Hematopoietic multipotent progenitor cell treated with erythropoietin and hydrocortisone succinate and interleukin-3 and kit ligand, for 8 days (in vitro differentiated cells): ENCODE results near the gene KANK4.

Experiments
- DNase-seq: peaks from one replicate; pipeline ENCODE4 v3.0.0-alpha.2; 2015

The KANK4 gene

DNA sequence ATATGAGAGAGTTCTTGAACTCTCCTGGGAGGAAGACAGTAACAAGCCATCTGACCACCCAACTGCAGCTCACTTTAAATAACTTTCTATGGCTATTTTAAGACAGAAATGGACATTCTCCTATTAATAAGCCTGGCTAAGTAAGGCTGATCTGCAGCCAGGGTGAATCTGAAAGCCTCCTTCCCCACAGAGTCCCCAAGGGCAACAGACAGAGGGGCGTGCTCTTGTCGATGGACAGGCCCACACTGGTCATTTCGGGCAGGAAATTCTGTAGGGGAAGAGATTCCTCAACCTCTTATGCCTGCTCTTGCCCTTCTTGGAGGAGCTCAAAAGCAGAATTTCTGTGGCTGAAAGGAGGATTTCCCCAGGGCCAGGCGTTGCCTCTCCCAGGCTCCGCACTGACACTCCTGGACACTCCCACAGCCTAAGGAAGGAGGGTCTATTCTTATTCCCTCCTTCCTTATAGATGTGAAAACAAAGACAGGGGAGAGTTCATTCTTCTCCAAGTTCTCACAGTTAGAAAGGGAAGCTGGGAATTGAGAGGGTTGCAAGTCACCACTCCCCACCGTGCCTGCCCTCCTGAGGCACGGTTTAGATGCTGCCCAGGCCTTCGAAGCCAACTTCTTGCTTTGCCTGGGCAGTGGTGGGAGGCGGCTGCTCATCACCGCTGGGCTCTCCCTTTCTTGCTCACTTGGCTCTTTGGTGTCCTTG is 17.9 kb upstream of the KANK4 start:
- DNase-seq, result no peak

DNA sequence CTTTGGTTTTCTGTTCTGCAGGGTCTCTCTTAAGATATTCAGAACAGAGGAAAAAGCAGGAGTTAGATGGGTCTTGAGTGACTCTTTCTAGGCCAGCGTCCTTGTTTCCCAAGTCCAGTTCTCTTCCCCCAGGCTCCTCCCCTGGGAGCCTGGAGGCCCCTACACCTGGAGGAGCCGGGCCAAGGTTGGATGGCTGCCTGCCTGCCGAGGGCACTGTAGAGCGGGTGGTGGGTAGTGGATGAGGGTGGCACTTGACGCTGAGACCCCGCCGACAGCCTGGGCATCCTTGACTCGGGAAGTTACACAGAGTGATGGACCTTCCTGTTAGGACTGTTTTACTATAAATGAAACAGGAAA is 17.4 kb upstream of the KANK4 start:
- DNase-seq, result no peak

DNA sequence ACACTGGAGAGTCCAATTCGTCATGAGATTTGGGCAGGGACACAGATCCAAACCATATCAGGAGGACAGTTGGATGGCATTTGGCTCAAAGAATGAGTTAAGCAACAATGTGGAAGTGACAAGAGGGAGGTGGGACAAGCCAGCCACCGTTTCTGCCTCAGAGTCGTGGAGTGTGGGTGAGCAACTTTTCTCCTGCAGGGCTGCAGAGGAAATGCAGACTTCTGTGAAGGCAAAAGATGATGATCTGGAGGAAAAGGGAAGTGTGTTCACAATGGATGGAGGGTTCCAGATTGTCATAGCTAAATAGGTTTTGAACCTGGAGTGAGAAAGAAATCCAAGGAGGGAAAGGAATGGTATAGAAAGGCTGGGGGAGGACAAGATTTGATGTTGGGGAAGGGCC is 16.4 kb upstream of the KANK4 start:
- DNase-seq, result no peak

DNA sequence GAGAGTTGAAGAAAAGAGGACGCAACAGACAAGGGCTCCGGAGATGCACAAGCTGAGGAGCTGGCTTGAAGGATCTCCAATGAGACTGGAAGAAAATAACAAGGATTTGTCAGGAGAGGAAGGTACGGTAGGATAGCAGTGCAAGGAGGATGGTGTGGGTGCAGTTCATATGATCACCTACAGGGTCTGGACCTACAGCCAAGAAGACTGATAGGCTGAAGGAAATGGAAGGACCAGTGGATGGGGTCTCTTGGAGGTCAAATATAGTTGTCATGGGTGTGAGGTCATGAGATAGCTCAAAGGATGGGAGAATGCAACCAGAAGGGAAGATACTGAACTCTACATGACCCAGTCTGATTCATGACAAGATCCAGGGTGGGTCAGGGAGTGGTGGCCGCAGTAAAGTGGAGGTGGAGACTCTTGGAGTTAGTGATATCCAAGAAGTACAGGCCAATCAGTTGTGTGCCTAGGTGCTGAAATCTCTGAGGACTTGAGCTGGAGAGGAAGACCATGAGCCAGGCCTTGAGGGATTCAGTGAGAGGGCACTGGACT is 15.3 kb upstream of the KANK4 start:
- DNase-seq, result no peak

DNA sequence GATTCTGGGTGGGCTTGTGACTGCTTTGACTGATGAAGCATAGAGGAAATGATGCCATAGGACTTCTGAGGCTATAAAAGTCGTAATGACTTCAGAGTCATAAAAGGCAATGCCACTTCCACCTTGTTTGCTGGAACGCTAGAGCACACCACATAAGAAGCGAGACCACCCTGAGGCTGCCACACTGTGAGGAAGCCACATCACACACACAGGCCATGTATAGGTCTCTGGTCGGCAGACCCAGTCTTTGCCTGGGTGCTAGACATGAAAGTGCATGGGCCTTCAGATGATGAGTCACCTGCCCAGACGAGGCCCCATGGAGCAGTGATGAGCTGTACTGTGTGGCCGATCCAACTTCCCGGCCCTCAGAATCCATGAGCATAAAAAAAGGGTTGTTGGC is 14.2 kb upstream of the KANK4 start:
- DNase-seq, result no peak

DNA sequence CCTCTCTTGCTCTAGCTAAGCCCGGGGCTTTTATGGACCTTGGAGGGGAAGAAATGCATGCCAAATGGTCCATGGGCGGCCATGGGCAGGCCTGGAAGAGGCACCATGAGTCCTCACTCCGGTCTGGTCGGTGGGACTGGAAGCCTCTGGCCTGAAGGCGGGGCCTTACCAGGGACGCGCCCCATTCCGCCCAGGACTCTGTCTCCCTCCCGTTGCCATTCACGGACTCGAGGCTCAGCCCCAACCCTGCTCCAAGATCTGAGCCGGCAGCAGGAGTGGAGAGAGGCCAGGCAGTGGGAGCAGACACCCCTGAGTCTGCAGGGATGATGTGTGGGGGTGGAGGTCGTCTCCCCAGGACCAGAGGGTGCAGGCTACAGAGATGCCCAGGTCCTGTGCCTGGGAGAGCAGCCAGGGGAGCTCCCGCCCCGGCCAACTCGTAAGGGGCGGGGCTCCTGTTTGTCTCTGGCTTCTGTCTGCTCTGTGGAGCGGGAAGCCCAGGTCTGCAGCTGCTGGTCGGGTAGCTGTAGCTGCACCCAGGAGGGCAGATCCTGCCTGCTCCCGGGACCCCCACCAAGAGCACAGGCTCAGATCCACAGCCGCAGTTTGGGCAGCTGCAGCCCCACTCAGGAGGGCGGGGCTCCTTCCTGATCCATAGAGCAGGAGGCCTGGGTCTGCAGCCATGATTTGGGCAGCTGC is 8.3 kb upstream of the KANK4 start:
- no peak for DNase-seq

DNA sequence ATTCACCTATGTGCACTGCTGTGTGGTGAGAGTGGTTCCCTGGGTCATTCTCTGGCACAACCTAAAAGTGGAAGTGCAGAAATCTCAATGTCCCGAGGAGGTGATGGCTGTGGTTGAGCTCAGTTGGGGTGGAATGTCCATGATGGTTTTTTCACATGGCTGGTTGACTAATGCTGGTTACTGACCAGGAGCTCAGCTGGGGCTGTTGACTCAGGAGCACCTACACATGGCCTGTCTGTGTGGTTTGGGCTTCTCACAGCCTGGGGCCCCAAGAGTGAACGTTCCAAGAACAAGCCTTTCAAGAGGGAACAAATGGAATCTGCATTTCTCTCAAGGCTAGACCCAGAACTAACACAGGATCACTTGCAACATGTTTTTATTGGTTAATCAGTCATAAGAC is 6.4 kb upstream of the KANK4 start:
- DNase-seq, result no peak

DNA sequence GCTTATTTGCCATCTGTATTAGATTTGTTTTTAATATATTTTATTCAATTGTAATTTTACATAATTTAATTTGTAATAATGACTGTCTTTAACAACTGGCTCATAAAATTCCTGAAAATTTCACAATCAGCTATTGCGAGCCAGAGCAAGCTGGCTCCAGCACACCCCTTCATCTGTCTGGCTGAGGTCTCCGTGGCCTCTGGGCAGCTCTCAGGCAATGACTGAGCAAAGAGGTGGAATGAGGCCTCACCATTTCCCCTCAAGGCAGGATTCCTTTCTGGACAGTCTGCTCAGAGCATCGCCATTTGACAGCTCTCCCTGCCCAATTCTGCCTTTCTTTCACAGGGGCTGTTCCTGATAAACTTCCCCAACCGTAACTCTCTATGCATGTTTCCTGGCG is 5.8 kb upstream of the KANK4 start:
- DNase-seq, result no peak

DNA sequence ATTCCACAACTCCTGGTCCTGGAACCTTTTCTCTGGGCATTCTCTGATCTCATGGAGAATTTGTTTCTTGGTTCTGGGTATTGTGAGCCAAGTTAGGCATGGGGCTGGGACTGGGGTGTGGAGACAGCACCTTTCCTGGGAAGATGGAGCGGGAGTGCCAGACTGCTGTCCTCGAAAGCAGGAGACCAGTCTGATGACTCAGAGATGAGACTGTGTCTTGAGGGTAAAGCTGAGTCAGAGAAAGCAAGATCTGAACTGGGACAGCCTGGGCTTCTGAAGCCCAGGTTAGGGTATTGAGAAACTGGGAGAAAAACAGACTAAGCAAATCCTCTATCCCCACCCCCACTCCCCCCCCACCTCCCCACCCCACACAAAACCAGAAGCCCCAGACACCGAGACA is 2.2 kb upstream of the KANK4 start:
- DNase-seq, result no peak

DNA sequence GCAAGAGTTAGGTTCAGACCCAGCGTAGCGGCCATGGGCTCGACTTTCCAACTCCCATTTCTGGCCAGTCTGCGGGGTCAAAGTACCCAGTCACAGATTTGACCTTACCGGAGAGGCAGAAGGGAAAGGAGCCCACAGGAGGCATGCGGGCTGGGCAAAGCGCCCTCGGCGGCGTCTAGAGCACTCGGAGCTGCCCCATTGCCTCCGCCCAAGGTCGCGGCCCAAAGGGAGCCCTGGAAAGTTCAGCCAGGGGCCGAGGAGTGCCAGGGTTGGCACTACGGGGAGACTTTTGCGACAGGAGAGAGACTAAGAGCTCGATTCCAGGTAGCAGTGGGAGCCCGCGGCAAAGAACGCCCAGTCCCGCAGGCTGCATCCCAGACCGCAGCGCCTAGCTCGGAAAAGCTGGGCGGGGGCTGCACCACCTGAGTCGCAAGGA is 896 bp downstream of the KANK4 start:
- DNase-seq, result no peak

DNA sequence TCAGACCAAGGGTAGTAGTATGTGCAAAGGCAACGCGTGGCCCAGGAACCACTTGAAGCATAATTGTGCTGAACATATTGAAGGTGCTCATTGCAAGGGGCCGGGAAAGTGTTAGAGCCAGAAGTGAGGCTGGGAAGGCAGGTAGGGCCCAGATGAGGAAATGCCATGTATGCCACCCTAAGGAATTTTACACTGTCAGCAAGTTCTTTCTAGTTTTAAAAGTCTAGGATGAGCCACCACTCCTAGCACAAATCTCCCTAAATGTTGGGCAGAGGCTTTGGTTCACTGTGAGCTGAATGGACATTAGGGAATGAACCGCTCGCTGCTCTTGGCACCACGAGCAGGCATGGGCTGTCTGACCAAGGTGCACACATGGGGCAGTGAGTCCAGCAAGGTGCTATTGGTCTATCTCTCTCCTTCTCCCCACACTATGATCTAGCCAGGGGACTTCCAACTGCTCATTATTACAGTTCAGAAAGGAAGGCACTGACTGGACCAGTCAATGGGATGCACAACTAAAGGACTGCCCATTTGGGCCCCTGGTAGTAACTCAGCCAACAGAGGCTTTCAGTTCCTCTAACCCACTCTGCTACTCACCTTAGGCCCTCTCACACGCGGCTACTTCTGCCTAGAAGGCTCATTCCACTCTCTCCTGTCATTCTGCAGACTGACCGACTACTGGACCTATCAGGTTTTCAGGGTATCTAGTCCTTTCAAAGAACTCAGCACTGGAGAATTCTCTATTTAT is 2.0 kb downstream of the KANK4 start:
- no peak for DNase-seq

DNA sequence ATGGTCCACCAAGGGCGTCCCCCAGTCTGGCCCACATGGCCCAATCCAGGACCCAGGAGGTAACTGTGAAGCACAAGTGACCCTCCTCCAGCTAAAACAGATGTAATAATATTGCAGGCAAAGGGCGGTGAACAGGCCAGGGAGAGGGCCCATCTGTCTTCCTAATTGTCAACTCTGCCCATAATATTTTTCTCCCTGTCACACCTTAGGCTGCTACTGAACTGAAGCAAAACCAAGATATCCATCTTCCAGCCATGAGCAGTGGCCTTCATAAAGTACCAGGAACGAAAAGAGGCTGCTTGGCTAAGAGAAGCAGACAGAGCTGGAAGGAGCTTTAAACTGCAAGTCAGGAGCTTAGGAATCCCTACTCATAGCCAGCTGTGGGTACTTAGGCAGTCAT is 3.1 kb downstream of the KANK4 start:
- no peak for DNase-seq

DNA sequence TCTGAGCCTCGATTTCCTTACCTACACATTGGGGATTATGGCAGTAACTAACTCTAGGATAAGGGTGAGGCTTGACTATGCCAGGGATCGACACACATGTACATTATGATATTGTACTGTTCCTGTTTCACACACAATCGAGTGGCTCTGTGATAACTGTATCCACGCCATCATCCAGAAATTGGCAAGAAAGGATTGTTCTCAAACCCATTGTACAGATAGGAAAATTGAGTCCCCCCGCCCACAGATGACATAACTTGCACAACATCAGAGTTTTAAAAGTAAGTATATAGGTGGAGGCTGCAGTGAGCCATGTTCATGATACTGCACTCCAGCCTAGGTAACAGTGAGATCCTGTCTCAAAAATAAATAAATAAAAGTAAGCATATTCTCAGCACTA is 3.8 kb downstream of the KANK4 start:
- DNase-seq, result no peak

DNA sequence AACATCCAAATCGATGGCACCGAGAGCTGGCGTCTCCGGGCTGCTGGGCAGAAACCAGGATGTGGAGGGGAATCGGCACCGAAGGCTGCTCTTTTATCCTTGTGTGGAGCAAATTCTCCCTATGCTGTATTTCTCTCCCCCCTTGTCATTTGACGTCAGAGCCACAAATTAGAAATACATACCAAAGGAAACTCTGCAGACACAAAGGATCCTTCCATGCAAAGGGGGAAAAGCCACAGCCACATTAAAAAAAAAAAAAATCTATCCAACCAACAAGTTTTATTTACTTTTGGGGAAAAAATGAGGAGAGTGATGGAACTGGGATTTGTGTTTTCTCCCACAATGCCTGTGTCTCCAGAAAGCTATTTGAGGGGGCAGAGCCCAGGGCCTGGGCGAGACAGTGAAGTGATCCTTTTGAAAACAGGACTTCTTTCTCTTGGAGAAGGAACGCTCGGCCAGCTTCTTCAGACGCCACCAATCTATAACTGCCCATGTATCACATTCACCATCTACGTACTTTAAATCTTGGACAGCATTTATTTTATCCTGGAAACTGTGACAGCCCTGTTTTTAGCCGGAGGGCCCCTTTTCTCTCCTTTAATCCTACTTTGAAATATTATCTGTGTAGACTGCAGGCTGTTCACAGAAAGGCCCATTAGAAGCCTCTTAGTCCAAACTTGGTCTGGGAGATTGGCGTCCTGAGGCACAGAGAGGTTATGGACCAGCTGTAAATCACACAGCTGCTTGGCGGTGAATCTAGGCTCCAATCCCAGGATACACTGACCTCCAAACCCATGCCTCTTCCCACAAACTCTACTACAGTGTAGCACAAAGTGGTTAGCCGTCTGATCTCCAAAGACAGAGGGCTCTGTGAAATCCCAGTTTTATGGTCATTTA is 4.5 kb downstream of the KANK4 start:
- DNase-seq, result no peak

DNA sequence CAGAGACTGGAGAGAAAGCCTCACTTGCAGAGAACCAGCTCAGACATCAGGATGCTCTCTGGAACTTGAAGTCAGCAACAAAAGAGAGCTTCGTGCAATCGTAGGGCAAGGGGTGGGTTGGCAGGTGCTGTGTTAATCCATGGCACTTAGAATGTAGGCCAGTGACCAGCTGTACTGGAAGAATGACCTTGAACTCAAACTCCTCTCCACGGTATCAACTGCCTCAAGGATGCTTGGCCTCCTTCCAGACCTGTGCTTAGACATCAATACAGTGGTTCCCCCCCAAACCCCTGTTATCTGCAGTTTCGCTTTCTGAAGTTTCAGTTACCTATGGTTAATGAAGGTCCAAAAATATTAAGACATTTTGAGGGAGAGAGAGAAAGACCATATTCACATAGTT is 6.5 kb downstream of the KANK4 start:
- no peak for DNase-seq

DNA sequence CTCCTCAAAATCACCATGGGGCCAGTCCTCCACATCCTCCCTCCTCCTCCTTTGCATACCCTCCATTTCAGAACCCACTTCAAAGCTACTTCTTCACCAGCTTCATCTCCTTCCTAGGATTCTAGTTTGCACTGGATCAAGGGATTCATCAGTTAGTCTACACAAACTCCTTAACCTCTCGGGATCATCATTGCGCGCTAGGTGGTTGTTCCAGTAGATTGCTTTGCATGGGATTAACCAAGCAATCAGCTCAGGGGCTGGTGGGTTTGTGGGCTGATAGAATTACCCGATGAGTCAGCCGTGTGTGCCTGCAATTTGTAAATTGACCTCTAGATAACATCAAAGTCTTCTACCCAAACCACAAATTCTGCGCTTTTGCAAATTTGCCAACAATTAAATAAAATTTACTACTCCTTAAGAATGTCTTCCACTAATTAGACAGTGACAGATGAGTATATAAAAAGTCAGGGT is 7.7 kb downstream of the KANK4 start:
- no peak for DNase-seq

DNA sequence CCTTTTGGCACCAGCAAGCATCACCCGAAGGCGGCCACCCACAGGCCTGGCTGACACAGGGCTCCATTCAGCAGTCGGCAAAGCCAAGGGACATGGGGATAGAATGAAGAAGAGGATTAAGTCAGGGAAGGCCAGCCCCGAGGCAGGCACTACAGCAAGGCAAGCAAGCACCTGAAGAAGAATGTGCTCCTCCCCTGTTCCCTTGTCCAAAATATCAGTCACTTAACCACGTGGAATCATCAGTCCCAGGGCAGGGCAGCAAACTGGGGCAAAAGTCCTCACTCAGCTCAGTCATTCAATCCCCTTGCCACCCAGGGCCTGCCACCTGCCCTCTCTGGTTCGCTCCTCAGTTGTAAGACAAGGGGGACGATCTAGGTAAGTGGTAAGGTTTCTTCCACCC is 9.3 kb downstream of the KANK4 start:
- no peak for DNase-seq

DNA sequence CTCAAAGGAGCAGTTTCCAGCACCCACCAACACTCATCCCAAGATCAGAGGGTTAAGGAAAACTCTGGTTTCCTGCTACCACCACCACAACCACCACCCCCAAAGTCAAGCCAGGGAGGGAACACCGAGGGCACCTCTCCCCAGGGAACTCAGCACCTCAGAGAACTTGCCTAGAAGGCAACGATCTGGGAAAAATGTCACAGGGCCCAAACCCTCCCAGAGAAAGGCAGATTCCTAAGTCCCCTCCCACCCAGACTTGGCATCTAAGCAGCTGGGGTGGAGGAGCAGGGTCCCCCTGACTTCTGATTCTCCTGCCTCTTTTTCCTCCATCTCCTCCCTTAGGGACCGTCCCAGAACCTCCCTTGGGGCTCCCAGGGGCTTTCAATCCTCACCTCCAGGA is 10.6 kb downstream of the KANK4 start:
- no peak for DNase-seq

DNA sequence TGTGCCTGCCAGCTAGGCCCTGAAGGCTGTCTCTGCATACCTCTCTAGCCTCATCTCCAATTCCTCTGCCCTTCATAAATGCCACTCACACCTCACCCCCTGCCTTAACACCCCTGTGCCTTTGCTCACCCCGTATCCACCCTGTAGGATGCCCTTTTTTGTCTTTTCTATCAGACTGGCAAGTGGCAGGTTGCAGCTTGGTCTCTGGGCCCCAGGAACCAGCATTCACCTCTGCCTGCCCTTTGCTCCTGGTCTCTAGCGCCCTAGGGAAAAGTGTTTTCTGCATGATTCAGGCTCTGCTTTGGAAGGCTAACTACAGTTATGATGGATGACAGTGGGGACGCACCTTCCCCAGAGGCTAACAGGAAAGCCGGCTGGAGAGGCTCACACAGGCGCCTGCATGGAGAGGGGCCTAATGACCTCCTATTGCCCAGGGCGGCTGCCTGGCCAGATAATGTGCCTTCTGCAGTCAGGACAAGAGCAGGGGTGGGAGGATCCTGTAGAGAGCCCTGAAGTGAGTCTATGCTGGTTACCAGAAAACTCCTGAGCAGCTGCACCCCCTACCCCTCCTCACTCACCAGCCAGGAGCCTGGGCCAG is 11.2 kb downstream of the KANK4 start:
- no peak for DNase-seq

DNA sequence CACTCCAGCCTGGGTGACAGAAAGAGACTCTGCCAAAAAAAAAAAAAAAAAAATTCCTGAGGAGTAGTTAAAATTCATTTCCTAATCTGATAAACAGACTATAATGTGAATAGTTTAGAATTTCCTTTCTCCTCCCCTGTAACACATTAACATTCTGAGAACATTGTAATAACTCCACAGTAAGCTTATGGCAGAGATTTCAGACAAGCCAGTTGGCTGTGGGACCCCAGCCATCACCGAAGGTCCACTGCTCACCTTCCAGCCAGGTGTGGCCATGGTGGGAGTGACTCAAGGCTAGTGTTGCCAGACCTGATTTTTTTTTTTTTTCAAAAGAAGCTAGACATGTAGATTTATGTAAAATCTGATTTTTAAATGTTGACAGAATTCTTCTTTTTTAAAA is 11.8 kb downstream of the KANK4 start:
- no peak for DNase-seq

DNA sequence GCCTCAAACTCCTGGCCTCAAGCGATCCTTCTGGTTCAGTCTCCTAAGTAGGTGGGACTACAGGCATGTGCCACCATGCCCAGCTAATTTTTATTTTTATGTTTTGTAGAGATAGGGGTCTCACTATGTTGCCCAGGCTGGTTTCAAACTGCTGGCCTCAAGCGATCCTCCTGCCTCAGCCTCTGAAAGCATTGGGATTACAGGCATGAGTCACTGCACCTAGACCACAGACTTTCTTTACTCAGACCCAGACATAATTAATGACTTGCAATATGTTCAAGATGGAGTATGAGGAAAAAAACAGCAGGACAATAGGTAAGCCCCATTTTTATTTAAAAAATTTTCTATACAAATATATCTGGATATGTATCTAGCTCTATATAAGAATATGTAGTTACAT is 13.2 kb downstream of the KANK4 start:
- DNase-seq, result no peak

DNA sequence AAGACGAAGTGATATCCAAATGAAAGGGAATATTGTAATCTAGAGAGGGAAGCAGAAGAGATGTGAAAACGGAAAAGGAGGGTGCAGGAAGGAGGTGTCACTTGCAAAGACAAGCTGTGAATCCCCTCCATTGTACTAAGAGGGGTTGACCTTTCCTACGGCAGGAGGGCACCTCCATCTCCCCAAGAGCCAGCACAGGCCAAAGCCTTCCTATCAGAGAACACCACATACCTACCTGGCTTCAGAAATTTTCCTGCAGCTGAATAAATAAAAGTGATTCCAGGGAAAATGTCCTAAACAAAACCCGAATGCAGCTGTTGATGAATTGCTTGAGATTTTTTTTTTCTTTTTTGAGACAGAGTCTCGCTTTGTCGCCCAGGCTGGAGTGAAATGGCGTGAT is 14.3 kb downstream of the KANK4 start:
- no peak for DNase-seq
